K562 (cell line): Measurements from ENCODE around the gene PDE11A. TPM values are rescaled to one million over a fixed set of nuclear protein-coding genes. Genes with fewer than 3 reads are reported as not detected.

ENCODE experiments used
- ATAC-seq: fragments of 200-7000 bp; cut with Tn5 transposase; 3 replicates; pipeline ENCODE4 v1.9.1; 2020; ENCODE audit warnings: moderate library complexity
- BruUV-seq: library from RNA; stranded (reverse); fragments of 400-500 nt; replicated peaks from 2 replicates; lab custom pipeline; 2021; lab: Mats Ljungman, UMichigan
- CTCF ChIA-PET: fragments of 300-600 bp; formaldehyde crosslinking; extraction: SDS; loops from one replicate; lab custom pipeline; 2021; ENCODE audit warnings: low intra/inter-chr PET ratio; lab: Yijun Ruan, JAX
- POLR2A ChIA-PET: fragments of 300-600, 350-650 bp; sonication (Branson Sonifier 250); formaldehyde crosslinking; extraction: SDS; loops from one replicate; lab custom pipeline; 2021; ENCODE audit warnings: antibody characterized with exemption, inconsistent platforms; lab: Yijun Ruan, JAX
- DNase-seq, 4 experiments: peaks; one replicate each; pipeline versions ENCODE4 v3.0.0 to v3.0.0-alpha.2; 2011 to 2018; ENCODE audit warnings: low spot score in 3 of 4, mixed read lengths in 3 of 4; ENCODE audit errors: extremely low read depth in 1 of 4
- FAIRE-seq: peaks from 2 replicates; lab custom pipeline; 2011; peaks lifted over from hg19 to GRCh38; lab: Jason Lieb, UNC
- H2AFZ ChIP-seq: 2 replicates; pipeline ENCODE4 v1.6.0; 2011; ENCODE audit warnings: low read depth, low read length, control low read depth, inconsistent platforms
- H3K27ac ChIP-seq: fragments of 200-600 bp; 3 replicates; pipeline ENCODE4 v1.8.0; 2011; ENCODE audit warnings: low read depth, mild to moderate bottlenecking, control low read depth, inconsistent platforms, low read length, moderate library complexity, mixed read lengths; ENCODE audit errors: extremely low read depth
- H3K27me3 ChIP-seq, 2 experiments: fragments of 300-600 bp in 1 of 2; 2 replicates in 1 of 2; 3 replicates in 1 of 2; pipeline versions ENCODE4 v1.6.0 to v1.8.0; 2011; ENCODE audit warnings: inconsistent platforms in 2 of 2, low read length in 2 of 2, mild to moderate bottlenecking in 1 of 2, mixed read lengths in 1 of 2, moderate library complexity in 1 of 2; ENCODE audit not compliant: control insufficient read depth in 2 of 2, insufficient read depth in 2 of 2
- H3K36me3 ChIP-seq: fragments of 300-600 bp; 3 replicates; pipeline ENCODE4 v1.8.0; 2011; ENCODE audit warnings: mild to moderate bottlenecking, low read length, inconsistent platforms; ENCODE audit not compliant: control insufficient read depth, insufficient read depth
- H3K4me1 ChIP-seq, 2 experiments: fragments of 200-600 bp in 1 of 2; replicated peaks in 1 of 2; 2 replicates in 1 of 2; 3 replicates in 1 of 2; pipeline versions ENCODE4 v1.5.1 to v1.8.0; 2011; ENCODE audit warnings: inconsistent platforms in 2 of 2, low read length in 2 of 2, mild to moderate bottlenecking in 1 of 2, mixed read lengths in 1 of 2, moderate library complexity in 1 of 2; ENCODE audit not compliant: control insufficient read depth in 2 of 2, insufficient read depth in 2 of 2
- H3K4me2 ChIP-seq: 2 replicates; pipeline ENCODE4 v1.6.1; 2011; ENCODE audit warnings: low read length, control low read depth, inconsistent platforms, mixed read lengths; ENCODE audit not compliant: insufficient read depth
- H3K4me3 ChIP-seq: fragments of 200-600 bp; sonication (generic), shearing (Covaris generic); 2 replicates; pipeline ENCODE4 v1.5.1; 2016; ENCODE audit warnings: control low read depth, inconsistent platforms
- H3K79me2 ChIP-seq: fragments of 200-600 bp; 3 replicates; pipeline ENCODE4 v1.8.0; 2011; ENCODE audit warnings: low read length, inconsistent platforms; ENCODE audit not compliant: control insufficient read depth, insufficient read depth
- H3K9ac ChIP-seq, 2 experiments: 2 replicates each; pipeline versions ENCODE4 v1.6.0 to v1.6.1; 2011; ENCODE audit warnings: low read depth in 2 of 2, low read length in 2 of 2, control low read depth in 1 of 2, inconsistent platforms in 1 of 2, mild to moderate bottlenecking in 1 of 2, mixed read lengths in 1 of 2; ENCODE audit not compliant: insufficient read depth in 1 of 2
- H3K9me1 ChIP-seq: one replicate; pipeline ENCODE4 v1.6.0; 2011; ENCODE audit warnings: inconsistent platforms, mild to moderate bottlenecking, low read length, moderate library complexity; ENCODE audit not compliant: control insufficient read depth, insufficient read depth
- H3K9me3 ChIP-seq: replicated peaks from 2 replicates; pipeline ENCODE4 v1.5.1; 2011; ENCODE audit warnings: low read depth, low read length, inconsistent platforms; ENCODE audit not compliant: control insufficient read depth, insufficient read depth
- H4K20me1 ChIP-seq: replicated peaks from 2 replicates; pipeline ENCODE4 v1.6.1; 2011; ENCODE audit warnings: low read length, inconsistent platforms, mixed read lengths; ENCODE audit not compliant: control insufficient read depth, insufficient read depth
- ARID3A ChIP-seq: IDR thresholded peaks from 2 replicates; pipeline ENCODE4 v1.6.1; 2012; ENCODE audit warnings: low read depth, low read length, improper control_type of control experiment, borderline replicate concordance
- E2F5 ChIP-seq: sonication (generic); formaldehyde crosslinking; IDR thresholded peaks from 2 replicates; pipeline ENCODE4 v1.8.0; 2022; ENCODE audit warnings: mild to moderate bottlenecking, missing genetic modification reagents
- FOXK1 ChIP-seq: sonication (generic); formaldehyde crosslinking; IDR thresholded peaks from 2 replicates; pipeline ENCODE4 v1.8.0; 2022; ENCODE audit warnings: missing genetic modification reagents, mild to moderate bottlenecking, borderline replicate concordance
- NCOA6 ChIP-seq: fragments of 450-650 bp; IDR thresholded peaks from 2 replicates; pipeline ENCODE4 v1.6.1; 2017; ENCODE audit warnings: mild to moderate bottlenecking
- THRA ChIP-seq: fragments of 450-650 bp; IDR thresholded peaks from 2 replicates; pipeline ENCODE4 v1.6.1; 2017; ENCODE audit warnings: mild to moderate bottlenecking, moderate library complexity
- ZFPM2 ChIP-seq: fragments of 250-450 bp; sonication (Bioruptor Pico); IDR thresholded peaks from 2 replicates; pipeline ENCODE4 v1.5.1; 2022; ENCODE audit warnings: mild to moderate bottlenecking
- ZNF609 ChIP-seq: sonication (generic); formaldehyde crosslinking; IDR thresholded peaks from 2 replicates; pipeline ENCODE4 v1.8.1; 2023; ENCODE audit warnings: missing genetic modification reagents, mild to moderate bottlenecking, borderline replicate concordance
- ZNF79 ChIP-seq: fragments of 250-450 bp; sonication (Bioruptor Pico); IDR thresholded peaks from 2 replicates; pipeline ENCODE4 v1.4.0; 2020; ENCODE audit warnings: low read depth, mild to moderate bottlenecking, moderate library complexity
- WGBS: fragments of 100-300 bp; shearing (Covaris generic); methylation state at CpG from one replicate; pipeline ENCODE4 v1.1.6; 2016; ENCODE audit warnings: low coverage, mixed read lengths; ENCODE audit not compliant: insufficient coverage; ENCODE audit errors: missing lambda C conversion rate; 5-methylcytosine and 5-hydroxymethylcytosine counted together
- in situ Hi-C: fragments of 300-500 bp; cut with MboI; formaldehyde crosslinking; loops from 4 replicates; pipeline ENCODE4 v1.15.0; 2018; ENCODE audit warnings: inconsistent platforms, mixed read lengths
- intact Hi-C: fragments of 100-400 bp; cut with micrococcal nuclease; formaldehyde crosslinking; loops from 2 replicates; pipeline ENCODE4 v1.14.2; 2022
- polyA plus RNA-seq, 8 experiments: library from polyadenylated mRNA; depleted of rRNA in 4 of 8; stranded (reverse) in 5 of 8; unstranded in 3 of 8; fragments of >200 nt; fragmentation: Nextera tagmentation in 2 of 8; fragmentation: Illumina TruSeq in 1 of 8; extraction: Ambion mirVana in 2 of 8; extraction: Trizol in 1 of 8; gene quantifications; 2 replicates each; pipeline versions ENCODE4 v1.2.1 to v1.2.3, GENCODE V29; 2011 to 2014; ENCODE audit warnings: inconsistent platforms in 1 of 8, missing spikeins in 1 of 8
- total RNA-seq, 7 experiments: library from RNA; depleted of rRNA in 6 of 7; stranded (reverse); fragments of >200 nt in 6 of 7; fragmentation: Illumina TruSeq in 2 of 7; extraction: Trizol in 2 of 7; gene quantifications; 2 replicates each; pipeline versions ENCODE4 v1.2.1 to v1.2.3, GENCODE V29; 2011 to 2021; ENCODE audit warnings: low replicate concordance in 1 of 7

PDE11A gene
- total and polyA plus RNA-seq, 9 of the 15 experiments (the other 6 are each of a cell fraction or from before 2014, with no cell fraction given) = 3.2 to 22.1 (median 5.7) TPM

- intact Hi-C loops (no loop called here), in situ Hi-C loops (no loop called here)
- CTCF ChIA-PET = no interaction called here
- no peaks in the 10 kb centered on the region for H3K9me1 ChIP-seq
- FAIRE-seq (no peak), ATAC-seq (no peak), DNase-seq (no peak)
- no peaks in the 10 kb centered on the region for H3K79me2 ChIP-seq
- POLR2A ChIA-PET = no interaction called here
- H4K20me1 ChIP-seq = no peaks in the 10 kb centered on the region
- H3K9ac ChIP-seq = no peak overlapping the region
- no peak for TF ChIP-seq FOXK1 (CRISPR knock-in tag)
- no peak for TF ChIP-seq ZNF79
- no peak for TF ChIP-seq ZFPM2 (CRISPR knock-in tag)
- no peak for TF ChIP-seq NCOA6
- TF ChIP-seq E2F5 = no peak
- TF ChIP-seq ZNF609 (CRISPR knock-in tag) = no peak
- no peak for TF ChIP-seq ARID3A
- TF ChIP-seq THRA = no peak
- H3K27me3 ChIP-seq = peaks cover 3 to 4% of the 10 kb centered on the region in 2 experiments; a peak in 3 of 5 replicates
- WGBS = 0% methylated on average over 2 of the region's 2 CpGs
- peaks cover 0 to 15% of the 10 kb centered on the region in 2 experiments; a peak in 1 of 5 replicates for H3K4me1 ChIP-seq
- H3K27ac ChIP-seq = no peak overlapping the region
- no peak overlapping the region for H2AFZ ChIP-seq
- no TSS peak for BruUV-seq
- H3K9me3 ChIP-seq = no peaks in the 10 kb centered on the region
- H3K4me2 ChIP-seq = no peak overlapping the region
- H3K4me3 ChIP-seq = no peak overlapping the region
- no peaks in the 10 kb centered on the region for H3K36me3 ChIP-seq
These were observed 184.0 kb downstream of the PDE11A start for GRCh38 chr2:177888581-177888980.
